GM12891 (cell line): Measurements from ENCODE around the gene GPR17.

Experiments used
- DNase-seq: peaks from one replicate; pipeline ENCODE4 v3.0.0; 2011; ENCODE audit warnings: low spot score; ENCODE audit not compliant: insufficient read length
- FAIRE-seq: peaks from 2 replicates; lab custom pipeline; 2011; peaks lifted over from hg19 to GRCh38; lab: Jason Lieb, UNC
- PAX5 ChIP-seq: IDR thresholded peaks from 2 replicates; pipeline ENCODE4 v1.6.1; 2011; ENCODE audit warnings: low read length, moderate library complexity, mild to moderate bottlenecking; ENCODE audit not compliant: insufficient read depth, severe bottlenecking
- POLR2A ChIP-seq: IDR thresholded peaks from 2 replicates; pipeline ENCODE4 v1.6.1; 2011; ENCODE audit warnings: low read depth, low read length, control low read depth
- POLR2AphosphoS5 ChIP-seq: IDR thresholded peaks from 2 replicates; pipeline ENCODE4 v1.6.1; 2011; ENCODE audit warnings: low read depth, low read length, control low read depth
- POU2F2 ChIP-seq: IDR thresholded peaks from 2 replicates; pipeline ENCODE4 v1.6.1; 2011; ENCODE audit warnings: low read depth, mild to moderate bottlenecking, control low read depth, low read length, moderate library complexity
- SPI1 ChIP-seq: IDR thresholded peaks from 2 replicates; pipeline ENCODE4 v1.6.1; 2011; ENCODE audit warnings: low read depth, low read length, control low read depth
- TAF1 ChIP-seq: IDR thresholded peaks from 2 replicates; pipeline ENCODE4 v1.6.1; 2011; ENCODE audit warnings: low read depth, low read length, control low read depth

GPR17 gene

DNA sequence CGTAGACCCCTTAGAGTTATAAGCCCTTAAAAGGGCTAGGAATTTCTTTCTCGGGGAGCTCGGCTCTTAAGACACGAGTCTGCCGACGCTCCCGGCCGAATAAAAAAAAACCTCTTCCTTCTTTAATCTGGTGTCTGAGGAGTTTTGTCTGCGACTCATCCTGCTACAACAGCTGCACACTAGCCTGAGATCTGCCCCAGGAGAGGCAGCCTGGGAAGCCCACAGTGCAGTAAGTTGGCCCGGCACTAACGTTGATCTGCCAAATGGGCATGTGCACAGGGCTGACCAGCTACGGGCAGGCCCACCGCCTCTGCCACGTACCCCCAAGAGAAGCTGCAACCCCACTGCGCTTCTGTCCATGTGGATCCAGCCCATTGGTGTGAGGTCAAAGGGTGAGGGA, 37.8 kb downstream of the GPR17 start:
- FAIRE-seq (no peak), DNase-seq (no peak)
- TF ChIP-seq TAF1 (no peak), POLR2A (no peak), PAX5 (no peak), POLR2AphosphoS5 (no peak), POU2F2 (no peak), SPI1 (no peak)

DNA sequence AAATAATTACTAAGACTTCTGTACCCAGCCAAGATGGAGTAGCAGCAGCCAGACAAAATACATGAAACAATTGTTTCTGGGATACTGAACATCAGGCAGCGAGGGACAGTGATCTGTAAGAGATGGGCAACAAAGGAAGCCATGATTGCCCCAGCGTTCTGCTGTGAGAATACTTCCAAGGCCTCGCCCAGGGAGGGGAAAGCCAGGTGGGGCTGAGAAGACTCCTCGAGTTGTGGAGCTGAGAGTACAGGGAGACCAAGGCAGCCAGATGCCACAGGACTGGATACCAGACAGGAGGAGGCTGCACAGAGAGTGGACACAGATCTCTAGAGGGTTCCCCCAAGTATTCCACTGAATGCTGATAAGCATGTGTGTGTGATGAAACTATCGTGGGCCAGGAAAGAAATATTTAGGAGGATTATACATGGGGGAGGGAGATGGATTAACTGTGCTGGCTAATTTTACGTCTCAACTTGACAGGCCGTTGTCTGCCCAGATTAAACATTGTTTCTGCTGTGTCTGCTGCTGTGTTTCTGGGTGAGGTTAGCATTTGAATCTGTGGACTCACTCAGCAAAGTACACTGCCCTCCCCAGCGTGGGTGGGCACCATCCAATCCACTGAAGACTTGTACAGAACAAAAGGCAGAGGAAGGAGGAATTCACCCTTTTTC, 39.6 kb downstream of the GPR17 start:
- TF ChIP-seq POLR2AphosphoS5 = no peak
- TF ChIP-seq SPI1 = no peak
- no peak for TF ChIP-seq TAF1
- no peak for TF ChIP-seq PAX5
- TF ChIP-seq POU2F2 = no peak
- no peak for TF ChIP-seq POLR2A
- DNase-seq (no peak), FAIRE-seq (no peak)

DNA sequence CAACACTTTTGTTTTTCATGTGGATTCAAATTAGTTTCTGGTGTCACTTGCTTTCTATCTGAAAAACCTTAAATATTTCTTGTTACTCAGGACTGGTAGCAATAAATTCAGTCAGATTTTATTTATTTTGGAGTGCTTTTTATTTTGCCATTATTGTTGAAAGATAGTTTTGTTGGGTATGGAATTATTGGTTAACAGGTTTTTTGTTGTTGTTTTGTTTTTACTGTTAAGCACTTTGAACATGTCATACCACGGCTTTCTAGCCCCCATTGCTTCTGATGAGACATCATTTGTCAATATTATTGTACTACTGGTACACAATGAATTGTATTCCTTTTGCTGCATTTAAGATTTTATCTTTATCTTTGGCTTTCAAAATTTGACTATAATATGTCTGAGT, 42.5 kb downstream of the GPR17 start:
- DNase-seq (no peak), FAIRE-seq (no peak)
- TF ChIP-seq PAX5 = no peak
- TF ChIP-seq POU2F2 = no peak

DNA sequence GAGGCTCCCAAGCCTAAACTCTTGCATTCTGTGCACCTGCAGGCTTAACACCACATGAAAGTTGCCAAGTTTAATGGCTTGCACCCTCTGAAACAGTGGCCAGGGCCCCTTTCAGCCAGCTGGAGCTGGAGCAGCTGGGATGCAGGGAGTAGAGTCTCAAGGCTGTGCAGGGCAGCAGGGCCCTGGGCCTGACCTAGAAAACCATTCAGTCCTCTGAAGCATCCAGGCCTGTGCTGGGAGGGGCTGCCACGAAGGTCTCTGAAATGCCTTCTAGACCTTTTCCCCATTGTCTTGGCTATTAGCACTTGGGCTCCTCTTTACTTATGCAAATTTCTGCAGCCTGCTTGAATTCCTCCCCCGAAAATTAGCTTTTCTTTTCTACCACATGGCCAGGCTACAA, 44.7 kb downstream of the GPR17 start:
- TF ChIP-seq PAX5 (no peak), SPI1 (no peak), TAF1 (no peak), POLR2A (no peak), POLR2AphosphoS5 (no peak), POU2F2 (no peak)
- FAIRE-seq = no peak
- no peak for DNase-seq

DNA sequence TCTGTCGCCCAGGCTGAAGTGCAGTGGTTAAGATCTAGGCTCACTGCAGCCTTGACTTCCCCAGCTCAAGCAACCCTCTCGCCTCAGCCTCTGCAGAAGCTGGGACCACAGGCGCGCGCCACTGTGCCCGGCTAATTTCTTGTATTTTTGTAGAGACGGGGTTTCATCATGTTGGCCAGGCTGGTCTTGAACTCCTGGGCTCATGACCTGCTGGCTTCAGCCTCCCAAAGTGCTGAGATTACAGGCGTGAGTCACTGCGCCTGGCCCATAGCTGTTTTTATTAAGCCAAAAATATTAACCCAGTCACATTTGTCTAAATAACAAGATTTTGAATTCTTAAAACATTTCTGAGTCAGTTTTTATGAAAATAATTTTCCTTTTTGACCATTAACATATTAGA, 49.0 kb downstream of the GPR17 start:
- TF ChIP-seq POU2F2 (no peak), POLR2AphosphoS5 (no peak), TAF1 (no peak), SPI1 (no peak), PAX5 (no peak), POLR2A (no peak)
- no peak for DNase-seq
- no peak for FAIRE-seq

DNA sequence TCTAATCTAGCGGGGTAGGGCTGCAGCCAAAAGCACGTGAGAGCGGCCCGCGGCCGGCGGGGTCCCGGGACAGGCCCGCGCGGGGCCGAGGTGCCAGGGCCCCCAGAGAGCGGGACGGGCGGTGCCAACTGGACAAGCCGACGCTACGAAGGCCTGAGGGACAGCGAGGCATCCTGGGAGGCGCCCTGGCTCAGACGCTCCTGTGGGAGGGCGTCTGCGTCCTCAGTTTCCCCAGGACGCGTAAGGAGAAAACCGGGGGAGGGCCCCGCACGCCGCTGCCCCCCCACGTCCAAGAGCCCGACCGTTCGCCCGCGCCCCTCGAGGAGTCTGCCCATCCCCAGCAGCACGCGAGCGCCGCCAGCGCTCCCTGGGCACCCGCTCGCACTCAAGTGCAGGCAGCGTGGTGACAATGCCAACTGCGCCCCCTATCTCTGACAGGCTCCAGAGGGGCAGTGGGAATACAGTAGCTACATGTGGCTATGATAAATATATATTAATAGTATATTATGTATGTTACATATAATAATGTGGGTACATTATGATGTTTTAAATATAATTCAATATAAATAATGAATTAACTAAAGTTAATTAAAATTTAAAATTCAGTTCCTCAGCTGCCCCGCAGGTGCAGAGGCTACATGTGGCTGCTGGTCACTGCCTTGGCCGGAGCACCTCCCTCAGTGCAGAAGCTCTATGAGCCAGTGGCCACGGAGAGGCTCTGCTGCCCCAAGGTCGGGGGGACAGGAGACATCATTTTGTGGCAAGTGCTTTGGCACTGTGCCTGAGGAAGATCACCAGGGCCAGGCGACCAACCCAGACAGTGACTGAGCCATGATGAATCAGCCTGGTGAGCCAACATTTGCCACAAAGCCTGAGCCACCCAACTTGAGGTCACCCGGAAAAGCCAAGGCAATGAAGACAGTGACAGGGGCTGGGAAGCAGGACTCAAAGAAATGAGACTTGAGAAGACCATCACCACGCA, 49.8 kb downstream of the GPR17 start:
- DNase-seq (no peak), FAIRE-seq (no peak)
- TF ChIP-seq POU2F2 (no peak), PAX5 (no peak), POLR2A (no peak), TAF1 (no peak), SPI1 (no peak), POLR2AphosphoS5 (no peak)

DNA sequence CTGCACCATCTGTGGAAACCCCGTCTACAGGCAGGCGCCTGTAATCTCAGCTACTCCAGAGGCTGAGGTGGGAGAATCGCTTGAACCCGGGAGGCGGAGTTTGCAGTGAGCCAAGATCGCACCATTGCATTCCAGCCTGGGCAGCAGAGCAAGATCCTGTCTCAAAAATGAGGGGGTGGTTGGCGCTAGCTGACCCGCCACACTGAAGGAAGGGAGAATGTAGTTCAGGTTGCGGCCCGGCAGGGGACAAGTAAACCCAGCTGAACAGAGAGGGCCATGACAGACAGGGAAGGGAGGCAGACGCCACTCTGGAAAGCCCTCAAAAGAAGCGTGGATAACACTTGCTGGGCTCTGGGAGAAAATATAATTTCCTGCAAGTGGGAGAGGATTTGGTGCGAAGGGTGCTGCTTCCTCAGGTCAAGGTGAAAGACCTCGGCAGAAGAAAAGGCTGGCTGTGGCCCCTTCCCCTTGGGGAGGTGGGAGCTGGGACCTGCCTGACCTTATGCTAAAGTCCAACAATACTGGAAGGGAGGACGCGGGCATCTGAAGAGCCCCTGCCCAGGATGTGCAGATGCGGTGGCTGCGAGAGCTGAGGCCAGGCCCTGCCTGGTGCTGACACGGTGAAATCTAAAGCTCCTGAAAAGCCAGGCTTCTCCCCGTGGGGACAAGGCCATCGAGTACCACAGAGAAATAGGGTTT, 51.7 kb downstream of the GPR17 start:
- no peak for TF ChIP-seq POLR2A
- TF ChIP-seq TAF1 = no peak
- TF ChIP-seq SPI1 = no peak
- DNase-seq = no peak
- FAIRE-seq = no peak

DNA sequence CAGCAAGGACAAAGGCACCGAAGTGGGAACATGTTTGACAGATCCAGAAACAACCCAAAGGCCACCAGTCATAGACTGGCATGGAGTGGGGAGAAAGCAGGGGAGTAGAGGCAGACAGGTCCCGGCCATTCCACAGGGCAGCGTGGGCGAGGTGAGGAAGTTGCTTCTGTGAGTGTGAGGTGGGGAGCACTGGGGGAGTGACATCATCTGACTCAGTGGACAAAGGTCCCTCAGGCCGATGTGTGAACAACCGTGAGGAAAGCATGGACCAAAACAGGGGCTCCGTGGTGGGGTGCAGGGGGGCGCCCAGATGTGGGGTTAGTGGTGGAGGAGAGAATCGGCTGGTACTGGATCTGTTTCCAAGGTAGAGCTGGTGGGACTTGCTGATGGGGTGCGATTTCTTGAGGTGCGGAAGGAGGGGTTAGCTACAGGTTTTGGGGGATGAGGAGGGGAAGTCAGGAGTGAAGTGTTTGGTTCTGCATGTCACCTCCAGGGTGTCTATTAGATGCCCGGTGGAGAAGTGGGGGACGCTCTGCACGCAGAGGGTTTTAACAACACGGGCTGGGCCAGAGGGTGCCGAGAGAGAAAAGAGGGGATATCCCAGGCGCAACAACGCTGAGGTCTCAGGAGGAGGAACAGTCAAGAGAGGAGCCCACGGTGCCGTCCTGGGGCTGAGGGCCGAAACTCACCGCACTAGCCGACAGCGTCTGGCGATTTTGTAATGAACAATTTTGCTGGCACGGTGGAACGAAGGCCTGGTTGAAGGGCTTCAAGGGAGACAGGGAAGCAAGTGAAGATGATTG, 52.8 kb downstream of the GPR17 start:
- TF ChIP-seq PAX5 = no peak
- TF ChIP-seq SPI1 = no peak
- no peak for TF ChIP-seq POLR2AphosphoS5
- DNase-seq = no peak
- no peak for FAIRE-seq

DNA sequence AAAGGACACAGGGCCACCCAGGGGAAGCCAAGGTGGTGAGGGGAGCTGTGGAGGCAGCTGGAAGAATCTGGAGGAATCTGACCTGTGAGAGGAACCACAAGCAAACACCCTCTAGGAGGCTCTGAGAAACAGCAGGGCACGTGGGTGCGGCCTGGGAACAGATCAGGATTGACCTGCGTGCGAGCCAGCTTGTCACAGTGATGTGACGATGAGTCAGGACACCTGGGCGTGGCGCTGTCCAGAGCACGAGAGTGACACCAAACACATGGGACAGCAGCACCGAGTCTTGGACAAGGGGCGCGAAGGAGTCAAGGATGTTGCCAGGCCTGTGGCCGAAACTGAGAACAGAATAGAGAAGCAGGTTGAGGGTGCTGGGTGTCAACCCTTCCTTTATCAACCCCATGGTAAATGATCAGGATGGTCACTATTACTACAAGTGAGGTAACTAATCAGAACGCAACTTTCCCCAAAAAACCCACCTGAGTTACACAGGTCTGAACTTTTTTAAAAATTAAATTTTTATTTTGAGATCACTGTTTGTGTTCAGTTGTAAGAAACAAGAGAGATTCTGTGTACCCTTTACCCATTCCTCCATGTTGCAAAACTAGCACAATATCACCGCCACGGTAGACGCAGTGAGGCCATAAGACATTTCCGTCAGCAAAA, 54.7 kb downstream of the GPR17 start:
- DNase-seq (peak; percentile 67), FAIRE-seq (peak; percentile 94)
- TF ChIP-seq SPI1 (peak; percentile 77), POLR2AphosphoS5 (no peak), PAX5 (no peak), POU2F2 (0 out of 2 replicates have a peak, but pooled peaks have one; percentile 9), TAF1 (0 out of 2 replicates have a peak, but pooled peaks have one; percentile 26), POLR2A (no peak)
